Liver (tissue), 9 donors: Measurements from ENCODE around the gene AQP6. TPM values are rescaled to one million over a fixed set of nuclear protein-coding genes. Genes with fewer than 3 reads are reported as not detected.

Experiments
- DNase-seq: peaks from one replicate; pipeline ENCODE4 v3.0.0-alpha.2; 2017; ENCODE audit warnings: low spot score
- H3K27ac ChIP-seq, 2 donors: one replicate each; pipeline ENCODE4 v1.7.0; 2013; ENCODE audit warnings: inconsistent platforms in 2 of 2, low read length in 2 of 2, control low read depth in 1 of 2, low read depth in 1 of 2, mild to moderate bottlenecking in 1 of 2
- H3K27me3 ChIP-seq, 4 donors: one replicate each; pipeline versions ENCODE4 v1.6.1 to v1.7.0; 2013; ENCODE audit warnings: low read length in 3 of 4, inconsistent platforms in 1 of 4, mild to moderate bottlenecking in 1 of 4, moderate library complexity in 1 of 4; ENCODE audit not compliant: control insufficient read depth in 4 of 4, insufficient read depth in 4 of 4
- H3K36me3 ChIP-seq, 4 donors: one replicate each; pipeline versions ENCODE4 v1.6.1 to v1.7.0; 2013; ENCODE audit warnings: low read length in 3 of 4, mild to moderate bottlenecking in 3 of 4, low read depth in 1 of 4, moderate library complexity in 1 of 4; ENCODE audit not compliant: control insufficient read depth in 4 of 4, insufficient read depth in 3 of 4
- H3K4me1 ChIP-seq, 4 donors: one replicate each; pipeline versions ENCODE4 v1.6.1 to v1.7.0; 2013; ENCODE audit warnings: low read length in 3 of 4, mild to moderate bottlenecking in 3 of 4, moderate library complexity in 1 of 4; ENCODE audit not compliant: control insufficient read depth in 4 of 4, insufficient read depth in 4 of 4
- H3K4me3 ChIP-seq, 3 donors: one replicate each; pipeline versions ENCODE4 v1.6.1 to v1.7.0; 2013; ENCODE audit warnings: low read length in 3 of 3, control low read depth in 1 of 3, low read depth in 1 of 3, mild to moderate bottlenecking in 1 of 3
- H3K9ac ChIP-seq, 2 donors: one replicate each; pipeline ENCODE4 v1.7.0; 2013; ENCODE audit warnings: low read length in 2 of 2, mild to moderate bottlenecking in 2 of 2, moderate library complexity in 2 of 2, control low read depth in 1 of 2, low read depth in 1 of 2
- H3K9me3 ChIP-seq, 4 donors: one replicate each; pipeline versions ENCODE4 v1.6.1 to v1.7.0; 2013; ENCODE audit warnings: low read length in 3 of 4; ENCODE audit not compliant: control insufficient read depth in 4 of 4
- ATF3 ChIP-seq: IDR thresholded peaks from 2 replicates; pipeline ENCODE4 v1.6.1; 2016; ENCODE audit warnings: antibody characterized with exemption
- CTCF ChIP-seq: fragments of 150-350 bp; IDR thresholded peaks from 2 replicates; pipeline ENCODE4 v1.5.1; 2017; ENCODE audit warnings: improper control_type of control experiment, low read depth, low read length; ENCODE audit not compliant: missing input control
- EGR1 ChIP-seq, 2 donors: IDR thresholded peaks; 2 replicates each; pipeline ENCODE4 v1.6.1; 2016 to 2018; ENCODE audit warnings: antibody characterized with exemption in 2 of 2, low read depth in 2 of 2
- FOXA1 ChIP-seq: IDR thresholded peaks from 2 replicates; pipeline ENCODE4 v1.6.1; 2016; ENCODE audit warnings: antibody characterized with exemption
- FOXA2 ChIP-seq: IDR thresholded peaks from 2 replicates; pipeline ENCODE4 v1.6.1; 2016; ENCODE audit warnings: antibody characterized with exemption
- GABPA ChIP-seq, 2 donors: IDR thresholded peaks in 1 of 2; conservative IDR thresholded peaks in 1 of 2; 2 replicates each; pipeline ENCODE4 v1.6.1; 2016; ENCODE audit warnings: antibody characterized with exemption in 2 of 2, mild to moderate bottlenecking in 1 of 2, moderate library complexity in 1 of 2
- HNF4A ChIP-seq, 2 donors: conservative IDR thresholded peaks; 2 replicates each; pipeline ENCODE4 v1.6.1; 2016; ENCODE audit warnings: antibody characterized with exemption in 2 of 2, mild to moderate bottlenecking in 2 of 2
- HNF4G ChIP-seq: IDR thresholded peaks from 2 replicates; pipeline ENCODE4 v1.6.1; 2016; ENCODE audit warnings: antibody characterized with exemption
- JUND ChIP-seq, 2 donors: IDR thresholded peaks; 2 replicates each; pipeline ENCODE4 v1.6.1; 2016; ENCODE audit warnings: antibody characterized with exemption in 2 of 2
- MAX ChIP-seq: IDR thresholded peaks from 2 replicates; pipeline ENCODE4 v1.6.1; 2016; ENCODE audit warnings: antibody characterized with exemption
- NR2F2 ChIP-seq: IDR thresholded peaks from 2 replicates; pipeline ENCODE4 v1.6.1; 2016; ENCODE audit warnings: antibody characterized with exemption
- RAD21 ChIP-seq, 2 donors: IDR thresholded peaks; 2 replicates each; pipeline ENCODE4 v1.6.1; 2016; ENCODE audit warnings: antibody characterized with exemption in 2 of 2, mild to moderate bottlenecking in 2 of 2
- REST ChIP-seq: IDR thresholded peaks from 2 replicates; pipeline ENCODE4 v1.6.1; 2016; ENCODE audit warnings: antibody characterized with exemption, mild to moderate bottlenecking
- RXRA ChIP-seq, 2 donors: IDR thresholded peaks; 2 replicates each; pipeline ENCODE4 v1.6.1; 2017 to 2018; ENCODE audit warnings: antibody characterized with exemption in 2 of 2, mild to moderate bottlenecking in 1 of 2
- SP1 ChIP-seq: IDR thresholded peaks from 2 replicates; pipeline ENCODE4 v1.6.1; 2018; ENCODE audit warnings: antibody characterized with exemption, mild to moderate bottlenecking
- TAF1 ChIP-seq: conservative IDR thresholded peaks from 2 replicates; pipeline ENCODE4 v1.6.1; 2016; ENCODE audit warnings: antibody characterized with exemption, mild to moderate bottlenecking
- YY1 ChIP-seq: IDR thresholded peaks from 2 replicates; pipeline ENCODE4 v1.6.1; 2016; ENCODE audit warnings: antibody characterized with exemption, mild to moderate bottlenecking
- ZBTB33 ChIP-seq: IDR thresholded peaks from 2 replicates; pipeline ENCODE4 v1.6.1; 2016; ENCODE audit warnings: antibody characterized with exemption
- WGBS: extraction: QIAGEN DNeasy Blood & Tissue Kit; methylation state at CpG from one replicate; pipeline ENCODE4 v1.1.7; 2013; 5-methylcytosine and 5-hydroxymethylcytosine counted together
- polyA plus RNA-seq, 2 donors: library from polyadenylated mRNA; stranded (reverse) in 1 of 2; unstranded in 1 of 2; fragments of 200-250 nt in 1 of 2; fragments of >200 nt in 1 of 2; fragmentation: Nextera tagmentation in 1 of 2; extraction: Ambion mirVana in 1 of 2; gene quantifications; one replicate each; pipeline versions ENCODE4 v1.2.1 to v1.2.3, GENCODE V29; 2013 to 2015
- total RNA-seq, 2 donors: library from RNA; depleted of rRNA; stranded (reverse); fragments of >200 nt; gene quantifications; one replicate each; pipeline ENCODE4 v1.2.3, GENCODE V29; 2014
- donor health status: healthy.
- donor health status: healthy.
- donor health status: healthy.
- donor health status: healthy.
- donor health status: healthy.

AQP6 gene
- total and polyA plus RNA-seq, 4 donors, result 0.05 to 0.11 TPM; not detected in 2

GRCh38 chr12:49961111-49961922, 11.4 kb upstream of the AQP6 start, which contains the start of gene AQP5:
Gene AQP5 (plus strand): TSS chr12:49961872. CDS start chr12:49962018, 146 bp downstream.
- 8% methylated on average over 111 of the region's 111 CpGs for WGBS
- H3K9ac ChIP-seq, result no peak within 1 kb of the TSS
- DNase-seq, result no peak
- H3K36me3 ChIP-seq, result no peaks in the 10 kb centered on the region
- peak within 1 kb of the TSS in 1 of 3 donors; percentile 18 for H3K4me3 ChIP-seq
- peaks cover 2 to 18% (median 14%) of the 10 kb centered on the region in 4 donors for H3K4me1 ChIP-seq
- TF ChIP-seq SP1, result no peak
- no peak for TF ChIP-seq CTCF
- TF ChIP-seq REST, result no peak
- TF ChIP-seq JUND (IDR thresholded peaks at IDR 0.05), result no peak
- TF ChIP-seq FOXA2, result no peak
- no peak for TF ChIP-seq ATF3
- TF ChIP-seq HNF4A (conservative IDR thresholded peaks at IDR 0.05), result no peak
- TF ChIP-seq NR2F2, result no peak
- no peak for TF ChIP-seq EGR1 (IDR thresholded peaks at IDR 0.05; ENCODE audit: low read depth in 2 of 2)
- TF ChIP-seq TAF1, result no peak
- TF ChIP-seq RXRA (IDR thresholded peaks at IDR 0.05), result no peak
- no peak for TF ChIP-seq GABPA (IDR thresholded peaks at IDR 0.05 in 1 of 2, conservative IDR thresholded peaks at IDR 0.05 in 1 of 2)
- no peak for TF ChIP-seq ZBTB33
- TF ChIP-seq HNF4G, result no peak
- no peak for TF ChIP-seq MAX
- no peak for TF ChIP-seq RAD21 (IDR thresholded peaks at IDR 0.05)
- no peak for TF ChIP-seq YY1
- no peak for TF ChIP-seq FOXA1
- H3K9me3 ChIP-seq, result no peaks in the 10 kb centered on the region
- H3K27me3 ChIP-seq, result peaks cover 0 to 5% (median 1%) of the 10 kb centered on the region in 4 donors
- no peak within 1 kb of the TSS for H3K27ac ChIP-seq
